ENCODE data around the gene HEPH.

The HEPH gene

GRCh38 chrX:66166671-66167070 is 2.6 kb downstream of the HEPH start:
- Histone ChIP-seq H3K79me2 (ENCODE audit: insufficient read depth, low read depth) (no peaks in the 10 kb centered on the region), H4K20me1 (ENCODE audit: insufficient read depth) (no peaks in the 10 kb centered on the region), H3K4me3 (IDR thresholded peaks at IDR 0.05; ENCODE audit: insufficient read depth, low read depth, low read length) (no peak overlapping the region), H3K36me3 (ENCODE audit: insufficient read depth) (no peaks in the 10 kb centered on the region), H2AFZ (ENCODE audit: low read depth) (no peak overlapping the region), H3K4me2 (no peak overlapping the region), H3K9ac (no peak overlapping the region), H3K4me1 (ENCODE audit: low read depth, poor library complexity, severe bottlenecking) (no peaks in the 10 kb centered on the region), H3K27me3 (ENCODE audit: insufficient read depth, low read depth) (no peaks in the 10 kb centered on the region), H3K27ac (no peak overlapping the region)
- no peak for TF ChIP-seq CTCF (conservative IDR thresholded peaks at IDR 0.05; ENCODE audit: low read depth, low read length)

- Histone ChIP-seq H3K27me3 (ENCODE audit: insufficient read depth, low read depth) (no peaks in the 10 kb centered on the region), H3K4me1 (ENCODE audit: low read depth, poor library complexity, severe bottlenecking) (no peaks in the 10 kb centered on the region), H3K36me3 (ENCODE audit: insufficient read depth) (no peaks in the 10 kb centered on the region), H3K9ac (no peak overlapping the region), H3K27ac (no peak overlapping the region), H3K4me2 (no peak overlapping the region), H3K4me3 (IDR thresholded peaks at IDR 0.05; ENCODE audit: insufficient read depth, low read depth, low read length) (no peak overlapping the region), H4K20me1 (ENCODE audit: insufficient read depth) (no peaks in the 10 kb centered on the region), H3K79me2 (ENCODE audit: insufficient read depth, low read depth) (no peaks in the 10 kb centered on the region), H2AFZ (ENCODE audit: low read depth) (no peak overlapping the region)
- TF ChIP-seq CTCF (conservative IDR thresholded peaks at IDR 0.05; ENCODE audit: low read depth, low read length) = no peak
These were observed 3.4 kb downstream of the HEPH start for GRCh38 chrX:66167431-66167830.

GRCh38 chrX:66176134-66176533 is 12.1 kb downstream of the HEPH start:
- Histone ChIP-seq H2AFZ (ENCODE audit: low read depth) (no peak overlapping the region), H3K27me3 (ENCODE audit: insufficient read depth, low read depth) (no peaks in the 10 kb centered on the region), H3K4me2 (no peak overlapping the region), H3K36me3 (ENCODE audit: insufficient read depth) (no peaks in the 10 kb centered on the region), H4K20me1 (ENCODE audit: insufficient read depth) (no peaks in the 10 kb centered on the region), H3K27ac (no peak overlapping the region), H3K9ac (no peak overlapping the region), H3K4me3 (IDR thresholded peaks at IDR 0.05; ENCODE audit: insufficient read depth, low read depth, low read length) (no peak overlapping the region), H3K79me2 (ENCODE audit: insufficient read depth, low read depth) (no peaks in the 10 kb centered on the region), H3K4me1 (ENCODE audit: low read depth, poor library complexity, severe bottlenecking) (no peaks in the 10 kb centered on the region)
- no peak for TF ChIP-seq CTCF (conservative IDR thresholded peaks at IDR 0.05; ENCODE audit: low read depth, low read length)

GRCh38 chrX:66191563-66191962 is 27.5 kb downstream of the HEPH start:
- Histone ChIP-seq H4K20me1 (ENCODE audit: insufficient read depth) (no peaks in the 10 kb centered on the region), H2AFZ (ENCODE audit: low read depth) (no peak overlapping the region), H3K27ac (no peak overlapping the region), H3K79me2 (ENCODE audit: insufficient read depth, low read depth) (no peaks in the 10 kb centered on the region), H3K36me3 (ENCODE audit: insufficient read depth) (no peaks in the 10 kb centered on the region), H3K4me3 (IDR thresholded peaks at IDR 0.05; ENCODE audit: insufficient read depth, low read depth, low read length) (no peak overlapping the region), H3K27me3 (ENCODE audit: insufficient read depth, low read depth) (no peaks in the 10 kb centered on the region), H3K9ac (no peak overlapping the region), H3K4me2 (no peak overlapping the region), H3K4me1 (ENCODE audit: low read depth, poor library complexity, severe bottlenecking) (no peaks in the 10 kb centered on the region)
- TF ChIP-seq CTCF (conservative IDR thresholded peaks at IDR 0.05; ENCODE audit: low read depth, low read length) = no peak

- Histone ChIP-seq H3K27me3 (ENCODE audit: insufficient read depth, low read depth) (no peaks in the 10 kb centered on the region), H3K4me3 (IDR thresholded peaks at IDR 0.05; ENCODE audit: insufficient read depth, low read depth, low read length) (no peak overlapping the region), H3K27ac (no peak overlapping the region), H3K4me2 (no peak overlapping the region), H2AFZ (ENCODE audit: low read depth) (no peak overlapping the region), H3K9ac (no peak overlapping the region), H4K20me1 (ENCODE audit: insufficient read depth) (no peaks in the 10 kb centered on the region), H3K79me2 (ENCODE audit: insufficient read depth, low read depth) (no peaks in the 10 kb centered on the region), H3K36me3 (ENCODE audit: insufficient read depth) (no peaks in the 10 kb centered on the region), H3K4me1 (ENCODE audit: low read depth, poor library complexity, severe bottlenecking) (no peaks in the 10 kb centered on the region)
- no peak for TF ChIP-seq CTCF (conservative IDR thresholded peaks at IDR 0.05; ENCODE audit: low read depth, low read length)
These were observed 29.8 kb downstream of the HEPH start for GRCh38 chrX:66193821-66194220.
